ENCODE data around the gene NEUROD2. TPM values are rescaled to one million over a fixed set of nuclear protein-coding genes. Genes with fewer than 3 reads are reported as not detected.

The NEUROD2 gene
- total RNA-seq, 2 donors from 2014 or later, result 0.17 TPM; not detected in 1

GRCh38 chr17:39642291-39643074, 34.8 kb upstream of the NEUROD2 start:
- Histone ChIP-seq H3K9me3 (no peaks in the 10 kb centered on the region), H3K27ac (no peak overlapping the region), H3K27me3 (replicated peaks; ENCODE audit: insufficient read depth) (no peaks in the 10 kb centered on the region), H3K36me3 (no peaks in the 10 kb centered on the region), H3K4me3 (no peak overlapping the region), H3K4me1 (replicated peaks) (peaks cover 13% of the 10 kb centered on the region)
- WGBS, result 76% methylated on average over 9 of the region's 9 CpGs
- no peak for TF ChIP-seq POLR2A (IDR thresholded peaks at IDR 0.05)
- TF ChIP-seq CTCF (IDR thresholded peaks at IDR 0.05), result no peak
- no peak for TF ChIP-seq POLR2AphosphoS5 (IDR thresholded peaks at IDR 0.05)
- intact Hi-C loops (cut with DNase I), result no loop called here
- DNase-seq (ENCODE audit: low spot score), result no peak

- intact Hi-C loops (cut with DNase I), result no loop called here
- WGBS, result 84% methylated on average over 7 of the region's 7 CpGs
- no peaks in the 10 kb centered on the region for H3K27me3 ChIP-seq (replicated peaks; ENCODE audit: insufficient read depth)
- H3K4me3 ChIP-seq, result no peak overlapping the region
- DNase-seq (ENCODE audit: low spot score), result no peak
- no peak overlapping the region for H3K27ac ChIP-seq
- no peaks in the 10 kb centered on the region for H3K9me3 ChIP-seq
- H3K36me3 ChIP-seq, result no peaks in the 10 kb centered on the region
- peaks cover 13% of the 10 kb centered on the region for H3K4me1 ChIP-seq (replicated peaks)
- TF ChIP-seq POLR2AphosphoS5 (IDR thresholded peaks at IDR 0.05), result no peak
Observed at GRCh38 chr17:39641883-39642282, 34.2 kb upstream of the NEUROD2 start.

GRCh38 chr17:39641097-39641496, 33.4 kb upstream of the NEUROD2 start:
- DNase-seq (ENCODE audit: low spot score), result no peak
- WGBS, result 94% methylated on average over 4 of the region's 4 CpGs
- H3K27ac ChIP-seq, result no peak overlapping the region
- H3K4me3 ChIP-seq, result no peak overlapping the region
- H3K4me1 ChIP-seq (replicated peaks), result peaks cover 20% of the 10 kb centered on the region
- intact Hi-C loops (cut with DNase I), result no loop called here
- TF ChIP-seq CTCF (IDR thresholded peaks at IDR 0.05) (no peak), POLR2A (IDR thresholded peaks at IDR 0.05) (no peak), POLR2AphosphoS5 (IDR thresholded peaks at IDR 0.05) (no peak)
- no peaks in the 10 kb centered on the region for H3K27me3 ChIP-seq (replicated peaks; ENCODE audit: insufficient read depth)
- H3K36me3 ChIP-seq, result no peaks in the 10 kb centered on the region
- no peaks in the 10 kb centered on the region for H3K9me3 ChIP-seq

- no peak for DNase-seq (ENCODE audit: low spot score)
- Histone ChIP-seq H3K36me3 (no peaks in the 10 kb centered on the region), H3K27me3 (replicated peaks; ENCODE audit: insufficient read depth) (no peaks in the 10 kb centered on the region), H3K4me1 (replicated peaks) (peaks cover 20% of the 10 kb centered on the region), H3K9me3 (no peaks in the 10 kb centered on the region), H3K4me3 (no peak overlapping the region), H3K27ac (no peak overlapping the region)
- intact Hi-C loops (cut with DNase I), result no loop called here
- WGBS, result 62% methylated on average over 4 of the region's 4 CpGs
- no peak for TF ChIP-seq CTCF (IDR thresholded peaks at IDR 0.05)
- no peak for TF ChIP-seq POLR2AphosphoS5 (IDR thresholded peaks at IDR 0.05)
- TF ChIP-seq POLR2A (IDR thresholded peaks at IDR 0.05), result no peak
Observed at GRCh38 chr17:39640591-39641031, 32.9 kb upstream of the NEUROD2 start.

- Histone ChIP-seq H3K9me3 (no peaks in the 10 kb centered on the region), H3K4me1 (replicated peaks) (peaks cover 20% of the 10 kb centered on the region), H3K27ac (no peak overlapping the region), H3K36me3 (no peaks in the 10 kb centered on the region), H3K4me3 (no peak overlapping the region), H3K27me3 (replicated peaks; ENCODE audit: insufficient read depth) (no peaks in the 10 kb centered on the region)
- TF ChIP-seq POLR2AphosphoS5 (IDR thresholded peaks at IDR 0.05), result no peak
- no peak for TF ChIP-seq POLR2A (IDR thresholded peaks at IDR 0.05)
- TF ChIP-seq CTCF (IDR thresholded peaks at IDR 0.05), result no peak
- WGBS, result 85% methylated on average over 11 of the region's 11 CpGs
- no peak for DNase-seq (ENCODE audit: low spot score)
- intact Hi-C loops (cut with DNase I), result loop anchor here (5.0 kb wide), 1 partner anchor 37 kb away; no protein-coding TSS in a partner anchor
Observed at GRCh38 chr17:39639566-39640458, 32.1 kb upstream of the NEUROD2 start.

Data from prostate gland (tissue), 2 donors.